Activated T-helper 1 cell treated with Interleukin-2 at 50 U/mL for 16 hours (primary cell): Measurements from ENCODE around the gene OSBPL8.
"Not testable (repeated sequence)": the region's sequence is repeated elsewhere in the genome, so short reads cannot be mapped to it uniquely, and the experiment has no call there.

Source experiments
- DNase-seq: peaks from one replicate; pipeline ENCODE4 v3.0.0-alpha.2; 2020; ENCODE audit warnings: low read depth

Gene OSBPL8

DNA sequence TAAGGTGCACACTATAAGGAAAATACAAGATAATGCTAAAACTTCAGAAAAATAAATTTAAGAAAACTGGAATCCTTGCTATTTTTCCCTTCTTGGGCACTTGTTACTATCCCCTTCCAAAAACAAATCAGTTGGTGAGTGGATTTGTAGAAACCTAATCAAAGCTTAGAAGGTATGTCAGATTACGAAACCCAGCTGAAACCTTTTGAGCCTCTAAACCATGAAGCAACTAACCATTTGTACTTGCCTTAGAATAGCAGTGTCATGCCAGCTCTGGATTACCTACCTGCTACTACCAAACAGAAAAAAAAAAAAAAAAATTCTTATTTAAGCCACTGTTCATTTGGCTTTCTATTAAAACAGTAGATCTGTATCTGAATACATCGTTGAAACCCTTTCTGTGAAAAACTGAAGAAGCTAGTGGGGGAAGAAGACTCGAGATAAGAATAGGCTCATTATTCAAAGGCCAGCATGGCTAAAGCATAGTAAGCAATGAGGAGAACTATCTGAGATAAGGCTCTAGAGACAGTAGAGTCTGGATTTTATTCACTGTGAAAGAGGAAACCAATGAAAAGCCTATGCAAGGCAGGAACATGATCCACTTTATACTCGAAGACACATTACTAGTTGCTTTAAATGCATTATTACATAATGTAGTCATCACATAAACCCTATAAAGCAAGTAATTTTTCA lies 30.2 kb downstream of the OSBPL8 start:
- DNase-seq = no peak

DNA sequence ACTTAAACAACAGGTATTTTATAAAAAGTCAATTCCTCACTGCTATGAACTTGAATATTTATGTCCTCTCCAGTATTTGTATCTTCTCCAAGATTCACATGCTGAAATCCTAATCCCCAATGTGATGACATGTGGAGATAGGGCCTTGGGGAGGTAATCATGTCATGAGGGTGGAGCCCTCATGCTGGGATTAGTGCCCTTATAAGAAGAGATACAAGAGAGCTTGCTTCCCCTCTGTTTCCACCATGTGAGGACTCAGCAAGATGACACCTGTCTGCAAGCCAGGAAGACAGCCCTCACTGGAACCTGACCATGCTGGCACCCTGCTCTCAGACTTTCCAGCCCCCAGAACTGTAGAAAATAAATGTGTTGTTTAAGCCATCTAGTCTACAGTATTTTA lies 36.2 kb downstream of the OSBPL8 start:
- DNase-seq = no peak

DNA sequence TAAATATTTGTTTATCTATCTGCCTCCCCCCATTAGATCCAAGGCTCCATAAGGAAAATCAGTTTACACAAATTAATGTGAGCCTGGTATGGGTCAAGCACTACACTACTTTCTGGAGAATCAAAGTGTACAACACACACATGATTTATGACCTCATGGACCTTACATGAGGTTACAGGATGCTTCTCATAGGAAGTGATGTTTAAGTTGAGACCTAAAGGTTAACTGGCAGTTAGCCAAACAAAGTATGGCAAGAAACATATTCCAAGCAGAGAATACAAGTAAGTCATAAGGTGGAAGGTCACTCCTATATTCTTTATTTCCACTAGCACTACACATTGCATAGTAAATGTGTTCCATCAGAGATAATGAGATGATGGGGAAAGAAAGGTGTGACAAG lies 39.2 kb downstream of the OSBPL8 start:
- no peak for DNase-seq

GRCh38 chr12:76519538-76519937 lies 40.0 kb downstream of the OSBPL8 start:
- no peak for DNase-seq

DNA sequence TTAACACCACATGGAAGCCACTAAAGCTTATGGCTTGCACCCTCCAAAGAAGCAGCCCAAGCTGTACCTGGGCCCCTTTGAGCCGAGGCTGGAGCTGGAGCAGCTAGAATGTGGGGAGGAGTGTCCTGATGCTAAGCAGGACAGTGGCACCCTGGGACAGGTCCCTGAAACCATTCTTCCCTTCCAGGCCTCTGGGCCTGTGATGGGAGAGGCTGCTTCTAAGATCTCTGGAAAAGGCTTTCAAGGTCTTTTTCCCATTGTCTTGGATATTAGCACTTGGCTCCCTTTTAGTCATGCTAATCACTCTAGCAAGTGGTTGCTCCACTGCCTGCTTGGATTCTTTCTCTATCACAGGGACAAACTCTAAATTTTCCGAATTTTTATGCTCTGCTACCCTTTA lies 40.9 kb downstream of the OSBPL8 start:
- no peak for DNase-seq

DNA sequence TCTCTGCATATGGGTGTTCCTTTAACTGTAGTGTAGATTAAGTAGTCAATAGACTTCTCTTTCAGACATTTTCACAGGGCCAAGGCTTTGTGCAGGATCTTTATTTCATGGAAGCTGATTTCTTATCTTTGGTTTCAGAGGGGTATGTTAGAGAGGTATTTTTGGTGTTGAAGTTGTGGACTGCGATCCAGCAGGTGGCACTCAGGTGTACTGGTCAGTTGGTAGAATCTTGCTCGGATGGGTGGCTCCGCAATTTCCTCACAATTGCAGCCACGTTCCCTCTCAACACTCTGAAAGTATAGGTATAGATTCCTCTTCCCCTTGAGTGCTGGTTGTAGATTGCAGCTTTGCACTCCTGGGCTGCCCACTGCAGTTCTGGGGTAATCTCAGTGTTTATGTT lies 44.3 kb downstream of the OSBPL8 start:
- no peak for DNase-seq

DNA sequence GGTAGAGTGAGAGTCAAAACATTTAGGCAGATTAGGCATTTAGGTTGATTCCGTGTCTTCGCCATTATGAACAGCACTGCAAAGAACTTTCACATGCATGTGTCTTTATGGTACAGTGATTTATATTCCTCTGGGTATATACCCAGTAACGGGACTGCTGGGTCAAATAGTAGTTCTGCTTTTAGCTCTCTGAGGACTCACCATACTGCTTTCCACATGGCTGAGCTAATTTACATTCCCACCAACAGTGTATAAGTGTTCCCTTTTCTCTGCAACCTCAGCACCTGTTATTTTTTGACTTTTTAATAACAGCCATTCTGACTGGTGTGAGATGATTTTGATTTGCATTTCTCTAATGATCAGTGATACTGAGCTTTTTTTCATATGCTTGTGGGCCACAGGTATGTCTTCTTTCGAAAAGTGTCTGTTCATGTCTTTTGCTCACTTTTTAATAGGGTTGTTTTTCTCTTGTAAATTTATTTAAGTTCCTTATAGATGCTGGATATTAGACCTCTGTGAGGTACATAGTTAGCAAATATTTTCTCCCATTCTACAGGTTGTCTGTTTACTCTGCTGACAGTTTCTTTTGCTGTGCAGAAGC lies 48.4 kb downstream of the OSBPL8 start:
- not testable (repeated sequence) for DNase-seq

- no peak for DNase-seq
These were observed 51.2 kb downstream of the OSBPL8 start for GRCh38 chr12:76508128-76508980.

- DNase-seq = no peak
These were observed 53.4 kb downstream of the OSBPL8 start for GRCh38 chr12:76506149-76506548.

DNA sequence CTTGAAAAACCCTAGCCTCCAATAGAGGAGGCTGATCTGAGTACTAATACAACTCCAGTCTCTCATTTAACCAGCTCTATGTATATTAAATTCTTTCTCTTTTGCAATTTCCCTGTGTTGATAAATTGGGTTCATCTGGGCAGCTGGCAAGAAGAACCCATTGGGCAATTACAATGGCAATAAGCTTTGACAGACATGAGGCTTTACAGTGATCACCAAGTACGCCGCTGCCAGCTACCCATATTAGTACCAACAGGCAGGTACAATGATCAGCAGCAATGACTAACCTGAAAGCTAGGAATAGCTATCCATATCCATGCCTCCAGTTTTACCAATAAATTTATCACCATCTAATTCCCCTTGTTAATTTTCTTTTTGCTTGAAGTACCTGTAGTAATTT lies 54.5 kb downstream of the OSBPL8 start:
- DNase-seq = no peak

- DNase-seq = no peak
These were observed 55.0 kb downstream of the OSBPL8 start for GRCh38 chr12:76504606-76505005.

DNA sequence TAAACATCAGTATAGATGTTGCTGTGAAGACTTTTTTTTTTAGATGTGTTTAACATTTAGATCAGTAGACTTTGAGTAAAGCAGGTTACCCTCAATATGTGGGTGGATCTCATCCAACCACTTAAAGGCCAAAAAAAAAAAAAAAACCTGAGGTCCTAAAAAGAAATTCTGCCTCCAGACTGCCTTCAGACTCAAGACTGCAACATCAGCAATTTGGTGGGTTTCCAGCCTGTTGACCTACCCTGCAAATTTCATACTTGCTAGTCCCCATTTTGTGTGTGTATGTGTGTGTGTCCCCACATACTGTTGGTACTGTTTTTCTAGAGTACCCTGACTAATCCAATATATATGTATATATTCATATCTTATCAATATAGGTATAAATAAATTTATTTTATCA lies 55.6 kb downstream of the OSBPL8 start:
- DNase-seq = no peak

- no peak for DNase-seq
These were observed 58.2 kb downstream of the OSBPL8 start for GRCh38 chr12:76501390-76501789.

DNA sequence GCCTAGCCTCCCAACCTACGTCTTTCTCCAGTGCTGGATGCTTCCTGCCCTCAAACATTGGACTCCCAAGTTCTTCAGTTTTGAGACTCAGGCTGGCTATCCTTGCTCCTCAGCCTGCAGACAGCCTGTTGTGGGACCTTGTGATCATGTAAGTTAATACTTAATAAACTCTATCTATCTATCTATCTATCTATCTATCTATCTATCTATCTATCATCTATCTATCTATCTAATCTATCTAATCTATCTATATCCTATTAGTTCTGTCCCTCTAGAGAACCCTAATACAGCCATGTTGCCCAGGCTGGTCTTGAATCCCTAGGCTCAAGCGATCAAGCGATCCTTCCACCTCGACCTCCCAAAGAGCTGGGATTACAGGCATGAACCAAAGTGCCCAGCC lies 60.4 kb downstream of the OSBPL8 start:
- DNase-seq = not testable (repeated sequence)

- DNase-seq = no peak
These were observed 64.0 kb downstream of the OSBPL8 start for GRCh38 chr12:76495556-76495955.

- DNase-seq = no peak
These were observed 68.3 kb downstream of the OSBPL8 start for GRCh38 chr12:76491292-76491691.

DNA sequence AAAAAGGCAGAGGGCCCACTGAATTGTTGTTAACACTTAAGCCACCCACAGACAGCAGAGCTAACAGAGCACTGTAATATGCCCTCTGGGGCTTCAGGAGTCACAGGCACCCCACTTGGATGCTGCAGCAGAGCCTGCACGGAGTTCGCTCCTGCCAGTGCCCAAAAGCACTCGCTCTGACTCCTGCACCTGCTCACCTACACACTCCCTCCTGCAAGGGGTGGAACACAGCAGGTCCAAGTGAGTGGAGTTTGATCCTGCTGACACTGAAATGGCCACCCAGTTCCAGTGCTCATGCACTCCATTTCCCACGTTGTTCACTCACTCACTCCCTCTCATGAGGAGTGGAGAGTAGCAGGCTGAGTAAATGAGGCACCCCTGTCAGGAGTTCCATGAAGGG lies 68.8 kb downstream of the OSBPL8 start:
- DNase-seq = no peak

GRCh38 chr12:76489737-76490136 lies 69.8 kb downstream of the OSBPL8 start:
- DNase-seq = no peak

- DNase-seq = no peak
These were observed 73.6 kb downstream of the OSBPL8 start for GRCh38 chr12:76486011-76486410.

GRCh38 chr12:76480796-76481195 lies 78.8 kb downstream of the OSBPL8 start:
- no peak for DNase-seq

GRCh38 chr12:76478045-76478444 lies 81.5 kb downstream of the OSBPL8 start:
- no peak for DNase-seq

DNA sequence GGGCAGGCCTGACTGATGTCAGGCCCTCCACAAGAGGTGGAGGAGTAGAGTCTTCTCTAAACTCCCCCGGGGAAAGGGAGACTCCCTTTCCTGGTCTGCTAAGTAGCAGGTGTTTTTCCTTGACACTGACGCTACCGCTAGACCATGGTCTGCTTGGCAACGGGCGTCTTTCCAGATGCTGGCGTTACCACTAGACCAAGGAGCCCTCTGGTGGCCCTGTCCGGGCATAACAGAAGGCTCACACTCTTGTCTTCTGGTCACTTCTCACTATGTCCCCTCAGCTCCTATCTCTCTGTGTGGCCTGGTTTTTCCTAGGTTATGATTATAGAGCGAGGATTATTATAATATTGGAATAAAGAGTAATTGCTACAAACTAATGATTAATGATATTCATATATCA lies 86.7 kb downstream of the OSBPL8 start:
- not testable (repeated sequence) for DNase-seq

- no peak for DNase-seq
These were observed 88.0 kb downstream of the OSBPL8 start for GRCh38 chr12:76471579-76471978.
